ENCODE results near the gene FOXA2.

FOXA2 gene

GRCh38 chr20:22617160-22617559 lies 32.8 kb upstream of the FOXA2 start:
- H3F3A ChIP-seq (ENCODE audit: insufficient read depth, low read length), result no peaks in the 10 kb centered on the region
- no peak overlapping the region for H3K4me3 ChIP-seq (ENCODE audit: low read depth, low read length, poor library complexity, severe bottlenecking)
- no peaks in the 10 kb centered on the region for H3K36me3 ChIP-seq (ENCODE audit: insufficient read depth, low read length)
- no peak overlapping the region for H3K4me2 ChIP-seq (ENCODE audit: low read length)
- no peak overlapping the region for H2AFZ ChIP-seq (ENCODE audit: low read length)
- TF ChIP-seq EZH2 (IDR thresholded peaks at IDR 0.05; ENCODE audit: borderline replicate concordance, low read length), result no peak
- no peak for TF ChIP-seq CTCF (IDR thresholded peaks at IDR 0.05; ENCODE audit: low read length)
- no peaks in the 10 kb centered on the region for H3K9me2 ChIP-seq (ENCODE audit: low read depth, low read length)
- no peaks in the 10 kb centered on the region for H3K27me3 ChIP-seq (ENCODE audit: insufficient read depth, low read length)
- H3K4me1 ChIP-seq (ENCODE audit: insufficient read depth, low read length, severe bottlenecking), result no peaks in the 10 kb centered on the region
- H3K9ac ChIP-seq (ENCODE audit: low read length), result no peak overlapping the region
- no peaks in the 10 kb centered on the region for H3K79me2 ChIP-seq (ENCODE audit: insufficient read depth, low read length)
- no peaks in the 10 kb centered on the region for H3K9me3 ChIP-seq (ENCODE audit: low read length)
- H3K27ac ChIP-seq (ENCODE audit: low read depth, low read length, poor library complexity, severe bottlenecking), result no peak overlapping the region
- no peaks in the 10 kb centered on the region for H4K20me1 ChIP-seq (ENCODE audit: insufficient read depth, low read length)

GRCh38 chr20:22616551-22616950 lies 32.2 kb upstream of the FOXA2 start:
- Histone ChIP-seq H3K79me2 (ENCODE audit: insufficient read depth, low read length) (no peaks in the 10 kb centered on the region), H3K4me2 (ENCODE audit: low read length) (no peak overlapping the region), H3K27ac (ENCODE audit: low read depth, low read length, poor library complexity, severe bottlenecking) (no peak overlapping the region), H3K36me3 (ENCODE audit: insufficient read depth, low read length) (no peaks in the 10 kb centered on the region), H3K9me3 (ENCODE audit: low read length) (no peaks in the 10 kb centered on the region), H3K27me3 (ENCODE audit: insufficient read depth, low read length) (no peaks in the 10 kb centered on the region), H3F3A (ENCODE audit: insufficient read depth, low read length) (no peaks in the 10 kb centered on the region), H2AFZ (ENCODE audit: low read length) (no peak overlapping the region), H3K9me2 (ENCODE audit: low read depth, low read length) (no peaks in the 10 kb centered on the region), H4K20me1 (ENCODE audit: insufficient read depth, low read length) (no peaks in the 10 kb centered on the region), H3K4me1 (ENCODE audit: insufficient read depth, low read length, severe bottlenecking) (no peaks in the 10 kb centered on the region), H3K4me3 (ENCODE audit: low read depth, low read length, poor library complexity, severe bottlenecking) (no peak overlapping the region), H3K9ac (ENCODE audit: low read length) (no peak overlapping the region)
- TF ChIP-seq EZH2 (IDR thresholded peaks at IDR 0.05; ENCODE audit: borderline replicate concordance, low read length), result no peak
- no peak for TF ChIP-seq CTCF (IDR thresholded peaks at IDR 0.05; ENCODE audit: low read length)

- Histone ChIP-seq H3K9me3 (ENCODE audit: low read length) (no peaks in the 10 kb centered on the region), H2AFZ (ENCODE audit: low read length) (no peak overlapping the region), H3K27me3 (ENCODE audit: insufficient read depth, low read length) (no peaks in the 10 kb centered on the region), H3K36me3 (ENCODE audit: insufficient read depth, low read length) (no peaks in the 10 kb centered on the region), H3K4me1 (ENCODE audit: insufficient read depth, low read length, severe bottlenecking) (no peaks in the 10 kb centered on the region), H3K9ac (ENCODE audit: low read length) (no peak overlapping the region), H3K4me3 (ENCODE audit: low read depth, low read length, poor library complexity, severe bottlenecking) (no peak overlapping the region), H3K9me2 (ENCODE audit: low read depth, low read length) (no peaks in the 10 kb centered on the region), H4K20me1 (ENCODE audit: insufficient read depth, low read length) (no peaks in the 10 kb centered on the region), H3F3A (ENCODE audit: insufficient read depth, low read length) (no peaks in the 10 kb centered on the region), H3K79me2 (ENCODE audit: insufficient read depth, low read length) (no peaks in the 10 kb centered on the region), H3K27ac (ENCODE audit: low read depth, low read length, poor library complexity, severe bottlenecking) (no peak overlapping the region), H3K4me2 (ENCODE audit: low read length) (no peak overlapping the region)
- no peak for TF ChIP-seq EZH2 (IDR thresholded peaks at IDR 0.05; ENCODE audit: borderline replicate concordance, low read length)
- TF ChIP-seq CTCF (IDR thresholded peaks at IDR 0.05; ENCODE audit: low read length), result no peak
Observed at GRCh38 chr20:22615425-22615824, 31.1 kb upstream of the FOXA2 start.
